ENCODE results near the gene SLC25A40.
"Not testable (repeated sequence)": the region's sequence is repeated elsewhere in the genome, so short reads cannot be mapped to it uniquely, and the experiment has no call there.

The SLC25A40 gene

GRCh38 chr7:87876040-87876868, at the start of gene SLC25A40, which contains the start of gene DBF4:
Gene SLC25A40, minus strand, starts transcription at chr7:87876360. Its CDS starts 17,633 bp downstream, at chr7:87858727.
Gene DBF4, plus strand, starts transcription at chr7:87876493. Its CDS starts 240 bp downstream, at chr7:87876733.
- Mint-ChIP-seq H3K4me1 (ENCODE audit: low read depth) (peaks cover 42% of the 10 kb centered on the region), H3K36me3 (ENCODE audit: low read depth) (peaks cover 48% of the 10 kb centered on the region)

GRCh38 chr7:87922759-87923395, 46.7 kb upstream of the SLC25A40 start:
- H3K9me3 Mint-ChIP-seq; H3K27ac Mint-ChIP-seq; H3K36me3 Mint-ChIP-seq (ENCODE audit: low read depth); H3K27me3 Mint-ChIP-seq (ENCODE audit: low read depth); H3K4me3 Mint-ChIP-seq; H3K4me1 Mint-ChIP-seq (ENCODE audit: low read depth); DNase-seq (ENCODE audit: low spot score): not testable (repeated sequence)

More at GRCh38 chr7:87876040-87876868, at the start of gene SLC25A40, which contains the start of gene DBF4:
- peak; percentile 98 for DNase-seq (ENCODE audit: low spot score)
- Mint-ChIP-seq H3K27me3 (ENCODE audit: low read depth) (no peaks in the 10 kb centered on the region), H3K9me3 (peaks cover 18% of the 10 kb centered on the region), H3K4me3 (peak within 1 kb of the TSS; percentile 97), H3K27ac (peak within 1 kb of the TSS; percentile 97)

- Mint-ChIP-seq H3K27ac (no peak overlapping the region), H3K36me3 (ENCODE audit: low read depth) (no peaks in the 10 kb centered on the region), H3K4me1 (ENCODE audit: low read depth) (no peaks in the 10 kb centered on the region), H3K27me3 (ENCODE audit: low read depth) (peaks cover 19% of the 10 kb centered on the region), H3K4me3 (no peak overlapping the region), H3K9me3 (no peaks in the 10 kb centered on the region)
- no peak for DNase-seq (ENCODE audit: low spot score)
Measured at GRCh38 chr7:87920578-87920977, 44.4 kb upstream of the SLC25A40 start.

GRCh38 chr7:87919875-87920274, 43.7 kb upstream of the SLC25A40 start:
- peaks cover 19% of the 10 kb centered on the region for H3K27me3 Mint-ChIP-seq (ENCODE audit: low read depth)
- no peaks in the 10 kb centered on the region for H3K9me3 Mint-ChIP-seq
- H3K4me3 Mint-ChIP-seq, result no peak overlapping the region
- no peak overlapping the region for H3K27ac Mint-ChIP-seq
- H3K36me3 Mint-ChIP-seq (ENCODE audit: low read depth), result no peaks in the 10 kb centered on the region
- DNase-seq (ENCODE audit: low spot score), result no peak
- H3K4me1 Mint-ChIP-seq (ENCODE audit: low read depth), result no peaks in the 10 kb centered on the region

- no peaks in the 10 kb centered on the region for H3K4me1 Mint-ChIP-seq (ENCODE audit: low read depth)
- no peak overlapping the region for H3K27ac Mint-ChIP-seq
- no peak overlapping the region for H3K4me3 Mint-ChIP-seq
- H3K36me3 Mint-ChIP-seq (ENCODE audit: low read depth), result no peaks in the 10 kb centered on the region
- DNase-seq (ENCODE audit: low spot score), result no peak
- peaks cover 19% of the 10 kb centered on the region for H3K27me3 Mint-ChIP-seq (ENCODE audit: low read depth)
- no peaks in the 10 kb centered on the region for H3K9me3 Mint-ChIP-seq
Measured at GRCh38 chr7:87918740-87919139, 42.6 kb upstream of the SLC25A40 start.

- Mint-ChIP-seq H3K27me3 (ENCODE audit: low read depth) (peaks cover 12% of the 10 kb centered on the region), H3K27ac (no peak overlapping the region), H3K4me1 (ENCODE audit: low read depth) (peaks cover 3% of the 10 kb centered on the region), H3K9me3 (no peaks in the 10 kb centered on the region), H3K4me3 (no peak overlapping the region), H3K36me3 (ENCODE audit: low read depth) (peaks cover 10% of the 10 kb centered on the region)
- no peak for DNase-seq (ENCODE audit: low spot score)
Measured at GRCh38 chr7:87912121-87912520, 36.0 kb upstream of the SLC25A40 start.

- not testable (repeated sequence) for H3K27ac Mint-ChIP-seq; H3K4me3 Mint-ChIP-seq; H3K27me3 Mint-ChIP-seq (ENCODE audit: low read depth); H3K4me1 Mint-ChIP-seq (ENCODE audit: low read depth); H3K9me3 Mint-ChIP-seq; DNase-seq (ENCODE audit: low spot score)
- peaks cover 21% of the 10 kb centered on the region for H3K36me3 Mint-ChIP-seq (ENCODE audit: low read depth)
Measured at GRCh38 chr7:87908814-87909213, 32.7 kb upstream of the SLC25A40 start.

- not testable (repeated sequence) for H3K4me1 Mint-ChIP-seq (ENCODE audit: low read depth); H3K27me3 Mint-ChIP-seq (ENCODE audit: low read depth); H3K27ac Mint-ChIP-seq; DNase-seq (ENCODE audit: low spot score); H3K4me3 Mint-ChIP-seq; H3K9me3 Mint-ChIP-seq
- H3K36me3 Mint-ChIP-seq (ENCODE audit: low read depth), result peaks cover 30% of the 10 kb centered on the region
Measured at GRCh38 chr7:87907136-87907906, 31.2 kb upstream of the SLC25A40 start.

GRCh38 chr7:87899255-87899654, 23.1 kb upstream of the SLC25A40 start:
- H3K36me3 Mint-ChIP-seq (ENCODE audit: low read depth), result peaks cover 72% of the 10 kb centered on the region
- no peak overlapping the region for H3K27ac Mint-ChIP-seq
- DNase-seq (ENCODE audit: low spot score), result no peak
- no peak overlapping the region for H3K4me3 Mint-ChIP-seq
- H3K27me3 Mint-ChIP-seq (ENCODE audit: low read depth), result no peaks in the 10 kb centered on the region
- peaks cover 25% of the 10 kb centered on the region for H3K4me1 Mint-ChIP-seq (ENCODE audit: low read depth)
- no peaks in the 10 kb centered on the region for H3K9me3 Mint-ChIP-seq

- Mint-ChIP-seq H3K4me3 (no peak overlapping the region), H3K4me1 (ENCODE audit: low read depth) (peaks cover 26% of the 10 kb centered on the region), H3K27me3 (ENCODE audit: low read depth) (no peaks in the 10 kb centered on the region), H3K27ac (no peak overlapping the region), H3K9me3 (no peaks in the 10 kb centered on the region), H3K36me3 (ENCODE audit: low read depth) (peaks cover 73% of the 10 kb centered on the region)
- DNase-seq (ENCODE audit: low spot score), result no peak
Measured at GRCh38 chr7:87895363-87895762, 19.2 kb upstream of the SLC25A40 start.

GRCh38 chr7:87886875-87887274, 10.7 kb upstream of the SLC25A40 start:
- Mint-ChIP-seq H3K9me3 (no peaks in the 10 kb centered on the region), H3K4me1 (ENCODE audit: low read depth) (peaks cover 29% of the 10 kb centered on the region), H3K36me3 (ENCODE audit: low read depth) (peaks cover 60% of the 10 kb centered on the region), H3K27me3 (ENCODE audit: low read depth) (no peaks in the 10 kb centered on the region), H3K4me3 (no peak overlapping the region), H3K27ac (no peak overlapping the region)
- DNase-seq (ENCODE audit: low spot score), result no peak

- peaks cover 30% of the 10 kb centered on the region for H3K4me1 Mint-ChIP-seq (ENCODE audit: low read depth)
- peaks cover 62% of the 10 kb centered on the region for H3K36me3 Mint-ChIP-seq (ENCODE audit: low read depth)
- no peak overlapping the region for H3K27ac Mint-ChIP-seq
- no peaks in the 10 kb centered on the region for H3K27me3 Mint-ChIP-seq (ENCODE audit: low read depth)
- H3K4me3 Mint-ChIP-seq, result no peak overlapping the region
- no peak for DNase-seq (ENCODE audit: low spot score)
- H3K9me3 Mint-ChIP-seq, result no peaks in the 10 kb centered on the region
Measured at GRCh38 chr7:87885018-87885417, 8.9 kb upstream of the SLC25A40 start.

GRCh38 chr7:87882151-87882937, 6.2 kb upstream of the SLC25A40 start:
- H3K27me3 Mint-ChIP-seq (ENCODE audit: low read depth), result no peaks in the 10 kb centered on the region
- H3K36me3 Mint-ChIP-seq (ENCODE audit: low read depth), result peaks cover 56% of the 10 kb centered on the region
- no peaks in the 10 kb centered on the region for H3K9me3 Mint-ChIP-seq
- H3K4me1 Mint-ChIP-seq (ENCODE audit: low read depth), result peaks cover 36% of the 10 kb centered on the region
- no peak overlapping the region for H3K4me3 Mint-ChIP-seq
- DNase-seq (ENCODE audit: low spot score), result no peak
- H3K27ac Mint-ChIP-seq, result no peak overlapping the region
